OCI-LY3 (cell line): ENCODE data around the gene SLIT1.

Experiments
- H2AFZ ChIP-seq: fragments of 200-600, 300-600 bp; shearing (Covaris generic); 2 replicates; pipeline ENCODE4 v1.6.0; 2014; ENCODE audit warnings: antibody characterized with exemption, low read depth, low read length
- H3K27ac ChIP-seq: fragments of 200-600, 300-600 bp; sonication (generic); 2 replicates; pipeline ENCODE4 v1.5.1; 2014; ENCODE audit warnings: mild to moderate bottlenecking, low read length, moderate library complexity, mixed read lengths
- H3K27me3 ChIP-seq: fragments of 200-600, 300-600 bp; sonication (generic); 2 replicates; pipeline ENCODE4 v1.6.1; 2014; ENCODE audit warnings: low read depth, low read length, mixed read lengths
- H3K36me3 ChIP-seq: fragments of 200-600, 300-600 bp; sonication (generic); replicated peaks from 2 replicates; pipeline ENCODE3; 2014; ENCODE audit warnings: low read depth, low read length, mixed read lengths
- H3K4me1 ChIP-seq: fragments of 300-600, 200-600 bp; sonication (generic); 2 replicates; pipeline ENCODE4 v1.6.1; 2014; ENCODE audit warnings: low read length, mixed read lengths
- H3K4me2 ChIP-seq: fragments of 200-600, 300-600 bp; sonication (generic); 2 replicates; pipeline ENCODE4 v1.6.1; 2014; ENCODE audit warnings: low read length, mixed read lengths
- H3K4me3 ChIP-seq: fragments of 300-600, 200-600 bp; sonication (generic); 2 replicates; pipeline ENCODE4 v1.5.1; 2014; ENCODE audit warnings: antibody characterized with exemption, mild to moderate bottlenecking, low read length, moderate library complexity
- H3K79me2 ChIP-seq: fragments of 300-600, 200-600 bp; shearing (Covaris generic); 2 replicates; pipeline ENCODE4 v1.6.1; 2014; ENCODE audit warnings: mild to moderate bottlenecking, low read length, mixed read lengths
- H3K9ac ChIP-seq: fragments of 300-600, 200-600 bp; shearing (Covaris generic); 2 replicates; pipeline ENCODE4 v1.6.0; 2014; ENCODE audit warnings: mild to moderate bottlenecking, low read length, moderate library complexity
- H3K9me3 ChIP-seq: fragments of 200-600, 300-600 bp; shearing (Covaris generic); 2 replicates; pipeline ENCODE4 v1.6.1; 2014; ENCODE audit warnings: low read length, mixed read lengths; ENCODE audit not compliant: insufficient read depth
- H4K20me1 ChIP-seq: fragments of 200-600, 300-600 bp; sonication (generic); 2 replicates; pipeline ENCODE4 v1.6.1; 2016; ENCODE audit warnings: low read length, mixed read lengths; ENCODE audit not compliant: insufficient read depth
- CTCF ChIP-seq: fragments of 200-600, 300-600 bp; sonication (generic); IDR thresholded peaks from 2 replicates; pipeline ENCODE4 v1.5.1; 2014; ENCODE audit warnings: antibody characterized with exemption, low read length, low read depth
- EZH2phosphoT487 ChIP-seq: fragments of 200-600 bp; shearing (Covaris generic); IDR thresholded peaks from 2 replicates; pipeline ENCODE4 v1.6.1; 2018; ENCODE audit warnings: antibody characterized with exemption, mixed run types, low read depth

Gene SLIT1

GRCh38 chr10:97023401-97024167, 162.2 kb downstream of the SLIT1 start:
- H2AFZ ChIP-seq: no peak overlapping the region
- peaks cover 33% of the 10 kb centered on the region for H3K4me1 ChIP-seq
- no peaks in the 10 kb centered on the region for H4K20me1 ChIP-seq
- H3K9me3 ChIP-seq: no peaks in the 10 kb centered on the region
- H3K79me2 ChIP-seq: no peaks in the 10 kb centered on the region
- no peaks in the 10 kb centered on the region for H3K27me3 ChIP-seq
- peak overlapping the region; percentile 54 for H3K4me2 ChIP-seq
- H3K9ac ChIP-seq: no peak overlapping the region
- no peaks in the 10 kb centered on the region for H3K36me3 ChIP-seq
- no peak overlapping the region for H3K27ac ChIP-seq
- TF ChIP-seq CTCF (no peak), EZH2phosphoT487 (no peak)
- H3K4me3 ChIP-seq: no peak overlapping the region

DNA sequence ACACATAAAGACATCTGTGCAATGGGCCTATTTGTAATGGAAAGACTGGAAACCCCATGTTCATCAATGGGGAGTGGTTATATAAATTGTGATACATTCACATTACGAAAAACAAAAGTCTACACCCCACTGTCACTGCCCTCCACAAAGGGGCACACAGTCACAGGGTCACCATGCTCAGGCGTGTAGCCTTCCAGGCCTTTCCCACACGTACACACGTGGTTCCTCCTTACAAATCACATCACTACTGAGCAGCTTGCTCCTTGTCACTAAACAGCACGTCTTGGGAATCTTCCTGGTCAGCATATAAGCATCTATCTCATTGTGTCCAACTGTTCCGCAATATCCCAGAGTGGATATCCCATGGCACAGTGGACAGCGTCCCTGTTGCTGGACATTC, 163.1 kb downstream of the SLIT1 start:
- Histone ChIP-seq H3K9ac (no peak overlapping the region), H3K79me2 (no peaks in the 10 kb centered on the region), H2AFZ (no peak overlapping the region), H3K36me3 (no peaks in the 10 kb centered on the region), H3K9me3 (no peaks in the 10 kb centered on the region), H4K20me1 (no peaks in the 10 kb centered on the region), H3K27me3 (no peaks in the 10 kb centered on the region), H3K4me2 (no peak overlapping the region), H3K4me3 (no peak overlapping the region), H3K27ac (no peak overlapping the region), H3K4me1 (peaks cover 33% of the 10 kb centered on the region)
- TF ChIP-seq CTCF (no peak), EZH2phosphoT487 (no peak)

DNA sequence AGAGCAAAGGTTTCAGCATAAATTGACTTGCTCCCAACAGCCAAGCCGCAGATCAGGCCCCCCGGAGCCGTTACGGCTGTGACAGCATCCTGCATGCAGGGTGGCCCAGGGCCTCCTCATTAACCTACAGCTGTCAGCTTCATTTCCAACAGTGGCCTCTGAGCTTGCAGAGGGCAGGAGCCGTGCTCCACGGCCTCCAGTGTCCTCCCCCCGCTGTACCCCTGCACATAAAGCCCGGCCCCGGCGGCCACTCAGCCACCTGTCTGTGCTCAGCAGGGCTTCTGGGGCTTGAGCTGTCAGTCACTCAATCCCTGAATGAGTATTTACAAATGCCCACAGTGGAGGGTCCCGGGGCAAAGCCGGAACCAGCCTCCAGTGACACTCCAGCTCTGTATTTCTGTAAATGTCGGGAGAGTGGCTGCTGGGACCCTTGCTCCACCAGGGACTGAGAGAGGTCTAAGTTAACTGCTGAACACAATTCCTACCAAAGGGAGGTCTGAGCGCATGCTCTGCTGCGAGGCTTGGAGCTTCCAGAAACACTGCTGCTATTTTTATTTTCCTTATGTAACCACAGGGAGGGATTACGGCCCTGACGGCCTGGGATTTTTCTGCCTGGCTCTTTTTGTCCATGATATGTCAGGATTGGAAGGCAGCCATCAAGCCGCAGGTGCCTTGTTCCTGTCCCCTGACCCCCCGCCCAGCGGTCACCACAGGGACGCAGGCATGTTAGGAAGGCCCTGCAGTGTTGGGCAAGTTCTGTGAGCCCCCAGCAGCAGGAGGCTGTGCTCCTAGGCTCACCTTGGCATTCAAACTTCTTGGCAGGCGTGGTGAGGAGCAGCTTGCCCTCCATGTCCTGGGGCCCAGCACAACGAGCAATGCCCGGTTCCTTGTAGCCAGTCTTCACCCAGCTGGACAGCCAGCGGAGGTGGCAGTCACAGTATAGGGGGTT, 165.0 kb downstream of the SLIT1 start:
- Histone ChIP-seq H3K27ac (no peak overlapping the region), H3K9me3 (no peaks in the 10 kb centered on the region), H3K36me3 (no peaks in the 10 kb centered on the region), H3K79me2 (no peaks in the 10 kb centered on the region), H4K20me1 (no peaks in the 10 kb centered on the region), H2AFZ (no peak overlapping the region), H3K4me3 (no peak overlapping the region), H3K4me2 (no peak overlapping the region), H3K9ac (no peak overlapping the region), H3K4me1 (peaks cover 47% of the 10 kb centered on the region), H3K27me3 (no peaks in the 10 kb centered on the region)
- TF ChIP-seq EZH2phosphoT487: no peak
- TF ChIP-seq CTCF: no peak

DNA sequence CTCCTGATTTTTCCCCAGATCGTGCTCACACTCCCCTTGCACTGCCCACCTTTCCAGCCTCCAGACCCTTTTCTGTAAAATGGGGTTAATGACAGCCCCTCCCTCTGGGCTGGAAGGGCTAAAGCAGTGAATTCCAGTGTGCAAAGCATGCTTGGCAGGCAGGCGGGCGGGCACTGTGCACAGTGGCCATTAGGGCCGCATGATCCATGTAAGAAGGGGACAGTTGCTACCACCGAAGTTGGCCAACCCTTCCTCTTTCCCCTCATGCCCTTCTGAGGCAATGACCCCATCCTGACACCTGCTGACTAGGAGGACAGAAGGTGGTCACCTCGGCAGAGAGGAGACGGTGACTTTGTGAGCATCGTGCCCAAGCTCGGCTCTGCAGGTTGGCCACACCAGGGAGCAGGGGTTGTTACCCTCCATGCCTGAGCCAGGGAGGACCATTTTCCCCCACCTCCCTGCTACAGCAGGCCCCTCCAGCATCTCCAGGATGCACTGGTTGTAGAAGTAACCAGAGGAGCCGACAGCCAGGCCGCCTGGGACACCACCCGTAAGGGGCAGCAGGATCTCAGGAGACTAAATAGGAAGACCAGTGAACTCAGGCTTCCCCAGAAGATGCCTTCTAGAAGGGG, 166.4 kb downstream of the SLIT1 start:
- no peak overlapping the region for H3K9ac ChIP-seq
- H3K27ac ChIP-seq: no peak overlapping the region
- TF ChIP-seq EZH2phosphoT487 (no peak), CTCF (no peak)
- peaks cover 41% of the 10 kb centered on the region for H3K4me1 ChIP-seq
- no peaks in the 10 kb centered on the region for H3K36me3 ChIP-seq
- no peaks in the 10 kb centered on the region for H3K79me2 ChIP-seq
- no peak overlapping the region for H3K4me2 ChIP-seq
- no peaks in the 10 kb centered on the region for H4K20me1 ChIP-seq
- no peaks in the 10 kb centered on the region for H3K27me3 ChIP-seq
- H2AFZ ChIP-seq: no peak overlapping the region
- no peaks in the 10 kb centered on the region for H3K9me3 ChIP-seq
- no peak overlapping the region for H3K4me3 ChIP-seq
